Common myeloid progenitor, CD34-positive (primary cell): Measurements from ENCODE around the gene MYO1D.
"Not testable (repeated sequence)": the region's sequence is repeated elsewhere in the genome, so short reads cannot be mapped to it uniquely, and the experiment has no call there.

Source experiments
- CTCF ChIA-PET: fragments of 350-600 bp; sonication (Branson Sonifier 250); formaldehyde crosslinking; loops from one replicate; lab custom pipeline; 2021; ENCODE audit warnings: antibody characterized with exemption; lab: Charles Lee
- POLR2A ChIA-PET: fragments of 350-600 bp; sonication (Branson Sonifier 250); formaldehyde crosslinking; loops from one replicate; lab custom pipeline; 2021; ENCODE audit warnings: antibody characterized with exemption; lab: Charles Lee
- DNase-seq, 3 donors: peaks; one replicate each; pipeline versions ENCODE4 v3.0.0 to v3.0.0-alpha.2; 2013
- H3K27ac ChIP-seq, 2 experiments: 1 replicate in 1 of 2; 2 replicates in 1 of 2; pipeline ENCODE4 v1.7.0; 2013; ENCODE audit warnings: inconsistent platforms in 2 of 2, low read length in 2 of 2, mild to moderate bottlenecking in 2 of 2, low read depth in 1 of 2, moderate library complexity in 1 of 2; ENCODE audit not compliant: severe bottlenecking in 2 of 2, insufficient read depth in 1 of 2, poor library complexity in 1 of 2
- H3K27me3 ChIP-seq, 5 experiments: replicated peaks in 2 of 5; 1 replicate in 3 of 5; 2 replicates in 2 of 5; pipeline versions ENCODE4 v1.6.1 to v1.7.0; 2013; ENCODE audit warnings: low read length in 4 of 5, mild to moderate bottlenecking in 2 of 5, moderate library complexity in 2 of 5, inconsistent platforms in 1 of 5; ENCODE audit not compliant: insufficient read depth in 5 of 5, control insufficient read depth in 4 of 5
- H3K36me3 ChIP-seq, 4 experiments: 1 replicate in 2 of 4; 2 replicates in 2 of 4; pipeline versions ENCODE4 v1.6.1 to v1.7.0; 2013; ENCODE audit warnings: low read length in 3 of 4, control low read depth in 1 of 4, mild to moderate bottlenecking in 1 of 4; ENCODE audit not compliant: control insufficient read depth in 4 of 4, insufficient read depth in 4 of 4
- H3K4me1 ChIP-seq, 4 experiments: 1 replicate in 3 of 4; 2 replicates in 1 of 4; pipeline versions ENCODE4 v1.6.1 to v1.7.1; 2013; ENCODE audit warnings: low read length in 3 of 4, mild to moderate bottlenecking in 3 of 4, control low read depth in 1 of 4, inconsistent platforms in 1 of 4, moderate library complexity in 1 of 4; ENCODE audit not compliant: control insufficient read depth in 4 of 4, insufficient read depth in 4 of 4; ENCODE audit errors: control extremely low read depth in 1 of 4
- H3K4me3 ChIP-seq, 7 experiments: 1 replicate in 4 of 7; 2 replicates in 3 of 7; pipeline versions ENCODE4 v1.5.1 to v1.7.0; 2013; ENCODE audit warnings: mild to moderate bottlenecking in 7 of 7, low read length in 6 of 7, moderate library complexity in 6 of 7, inconsistent platforms in 2 of 7, low read depth in 2 of 7, control low read depth in 1 of 7; ENCODE audit not compliant: insufficient read depth in 4 of 7, control insufficient read depth in 1 of 7; ENCODE audit errors: extremely low read depth in 1 of 7
- H3K9me3 ChIP-seq, 5 experiments: 1 replicate in 4 of 5; 2 replicates in 1 of 5; pipeline versions ENCODE4 v1.6.1 to v1.7.1; 2013; ENCODE audit warnings: low read length in 4 of 5, mild to moderate bottlenecking in 2 of 5, inconsistent platforms in 1 of 5, low read depth in 1 of 5, moderate library complexity in 1 of 5; ENCODE audit not compliant: control insufficient read depth in 4 of 5, insufficient read depth in 2 of 5; ENCODE audit errors: control extremely low read depth in 1 of 5
- WGBS: methylation state at CpG from one replicate; pipeline ENCODE4 v1.1.5; 2013; ENCODE audit not compliant: insufficient coverage; 5-methylcytosine and 5-hydroxymethylcytosine counted together

The MYO1D gene

DNA sequence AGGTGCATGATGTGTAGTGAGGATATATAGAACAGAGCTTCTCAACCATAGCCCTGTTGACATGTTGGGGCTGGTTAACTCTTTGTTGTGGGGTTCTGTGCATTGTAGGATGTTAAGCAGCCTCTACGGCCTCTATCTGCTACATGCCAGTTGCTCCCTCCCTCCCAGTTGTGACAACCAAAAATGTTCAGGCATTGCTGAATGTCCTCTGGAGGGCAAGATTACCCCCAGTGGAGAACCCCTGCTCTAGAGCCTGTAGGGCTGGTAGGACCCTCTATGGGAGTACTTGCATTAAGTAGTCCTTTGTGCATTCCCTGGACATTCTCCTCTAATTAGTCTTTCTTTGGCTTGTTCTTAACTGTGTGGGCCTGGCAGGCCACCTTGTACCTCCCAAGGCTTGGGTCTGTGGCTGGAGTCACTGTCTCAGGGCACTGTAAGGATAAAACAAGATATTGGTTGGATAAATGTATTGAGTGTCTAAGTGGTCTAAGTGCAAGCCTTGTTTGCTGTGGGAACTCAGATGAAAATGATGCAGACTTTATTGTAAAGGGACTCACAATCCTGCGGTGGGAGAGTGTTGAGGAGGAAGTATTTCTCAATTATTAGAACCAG, 19.8 kb upstream of the MYO1D start:
- DNase-seq: peak in 1 of 3 donors; percentile 10
- Histone ChIP-seq H3K36me3 (no peaks in the 10 kb centered on the region), H3K4me1 (peaks cover 0 to 16% (median 14%) of the 10 kb centered on the region in 4 experiments), H3K27ac (peak overlapping the region in 1 of 2 experiments; percentile 46), H3K27me3 (no peaks in the 10 kb centered on the region), H3K4me3 (no peak overlapping the region), H3K9me3 (no peaks in the 10 kb centered on the region)
- no CpG with 5 or more reads among the region's 2 CpGs for WGBS
- POLR2A ChIA-PET: interaction anchor here (0.6 kb wide), 1 partner anchor 11 kb away, joined by 3 read pairs; no protein-coding TSS in a partner anchor
- CTCF ChIA-PET: interaction anchor here (1.0 to 1.9 kb wide), 6 partner anchors 12 to 32 kb away, joined by 3 to 6 read pairs (median 6); partner anchors contain the start of gene MYO1D

DNA sequence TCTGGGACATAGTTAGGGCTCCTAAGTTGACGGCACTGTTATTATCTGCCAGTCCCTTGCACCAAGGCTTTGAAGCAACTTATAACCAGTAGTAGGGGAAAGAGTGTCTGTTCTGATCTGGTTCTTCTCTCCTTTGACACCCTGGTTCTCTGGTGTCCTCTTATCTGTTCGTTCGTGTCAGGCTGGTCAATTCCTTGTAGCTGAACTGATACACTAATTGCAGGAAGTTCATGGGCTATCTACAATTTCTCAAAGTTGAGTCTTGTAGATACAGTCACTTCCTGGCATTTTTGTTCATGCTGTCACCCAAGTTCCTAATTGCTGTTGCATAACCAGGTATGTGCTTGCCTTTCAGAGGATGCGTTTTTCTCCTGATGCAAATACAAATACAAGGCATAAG, 17.3 kb upstream of the MYO1D start:
- Histone ChIP-seq H3K4me3 (no peak overlapping the region), H3K36me3 (no peaks in the 10 kb centered on the region), H3K27me3 (no peaks in the 10 kb centered on the region), H3K9me3 (no peaks in the 10 kb centered on the region), H3K27ac (no peak overlapping the region), H3K4me1 (peaks cover 0 to 16% (median 14%) of the 10 kb centered on the region in 4 experiments)
- POLR2A ChIA-PET: no interaction called here
- DNase-seq: peak in 1 of 3 donors; percentile 10
- 72% methylated on average over 4 of the region's 4 CpGs for WGBS
- CTCF ChIA-PET: no interaction called here

DNA sequence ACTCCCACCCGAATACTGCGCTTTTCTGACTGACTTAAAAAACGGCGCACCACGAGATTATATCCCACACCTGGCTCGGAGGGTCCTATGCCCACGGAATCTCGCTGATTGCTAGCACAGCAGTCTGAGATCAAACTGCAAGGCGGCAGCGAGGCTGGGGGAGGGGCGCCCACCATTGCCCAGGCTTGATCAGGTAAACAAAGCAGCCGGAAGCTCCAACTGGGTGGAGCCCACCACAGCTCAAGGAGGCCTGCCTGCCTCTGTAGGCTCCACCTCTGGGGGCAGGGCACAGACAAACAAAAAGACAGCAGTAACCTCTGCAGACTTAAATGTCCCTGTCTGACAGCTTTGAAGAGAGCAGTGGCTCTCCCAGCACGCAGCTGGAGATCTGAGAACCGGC, 10.5 kb upstream of the MYO1D start:
- H3K27ac ChIP-seq, POLR2A ChIA-PET, H3K27me3 ChIP-seq, H3K4me3 ChIP-seq, H3K4me1 ChIP-seq, H3K36me3 ChIP-seq, DNase-seq, CTCF ChIA-PET, H3K9me3 ChIP-seq: not testable (repeated sequence)
- WGBS: no CpG with 5 or more reads among the region's 14 CpGs

DNA sequence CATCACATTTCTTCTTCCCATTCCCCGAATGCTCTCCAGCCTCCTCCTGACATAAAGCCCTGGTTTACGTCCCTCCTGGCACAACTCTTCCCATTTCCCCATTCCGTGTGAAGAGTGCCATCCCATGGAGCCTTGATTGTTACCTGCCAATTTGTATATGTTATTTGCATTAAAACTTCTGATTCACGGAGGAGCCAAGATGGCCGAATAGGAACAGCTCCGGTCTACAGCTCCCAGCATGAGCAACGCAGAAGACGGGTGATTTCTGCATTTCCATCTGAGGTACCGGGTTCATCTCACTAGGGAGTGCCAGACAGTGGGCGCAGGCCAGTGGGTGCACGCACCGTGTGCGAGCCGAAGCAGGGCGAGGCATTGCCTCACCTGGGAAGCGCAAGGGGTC, 10.0 kb upstream of the MYO1D start:
- DNase-seq, POLR2A ChIA-PET, H3K27ac ChIP-seq, H3K9me3 ChIP-seq, H3K36me3 ChIP-seq, CTCF ChIA-PET, H3K27me3 ChIP-seq, H3K4me1 ChIP-seq, H3K4me3 ChIP-seq: not testable (repeated sequence)
- 97% methylated on average over 3 of the region's 16 CpGs for WGBS

DNA sequence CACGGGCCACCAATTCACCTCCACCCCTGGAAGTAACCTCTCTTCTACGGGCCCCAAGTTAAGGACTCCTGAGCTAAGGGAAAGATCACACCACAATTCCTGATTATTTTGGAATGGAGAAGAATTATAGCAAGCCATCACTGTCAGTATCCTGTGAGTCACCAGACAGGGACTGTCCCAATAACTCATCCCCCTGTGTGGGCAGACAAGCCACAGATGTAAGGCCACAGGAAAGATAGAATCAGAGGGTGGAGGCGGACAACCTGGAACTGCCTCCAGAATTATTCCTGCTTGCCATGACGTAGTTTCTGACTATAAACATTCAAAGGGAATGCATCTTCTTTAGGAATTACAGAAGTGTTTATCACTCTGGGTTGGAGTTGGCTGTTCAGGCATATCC, 5.8 kb upstream of the MYO1D start:
- no peaks in the 10 kb centered on the region for H3K36me3 ChIP-seq
- H3K27ac ChIP-seq: no peak overlapping the region
- no peaks in the 10 kb centered on the region for H3K9me3 ChIP-seq
- ChIA-PET CTCF (interaction anchor here (1.4 kb wide), 1 partner anchor 100 kb away, joined by 3 read pairs; no protein-coding TSS in a partner anchor), POLR2A (no interaction called here)
- DNase-seq: no peak
- 96% methylated on average over 4 of the region's 4 CpGs for WGBS
- H3K27me3 ChIP-seq: no peaks in the 10 kb centered on the region
- peaks cover 4 to 8% (median 6%) of the 10 kb centered on the region in 4 experiments for H3K4me1 ChIP-seq
- H3K4me3 ChIP-seq: no peak overlapping the region

DNA sequence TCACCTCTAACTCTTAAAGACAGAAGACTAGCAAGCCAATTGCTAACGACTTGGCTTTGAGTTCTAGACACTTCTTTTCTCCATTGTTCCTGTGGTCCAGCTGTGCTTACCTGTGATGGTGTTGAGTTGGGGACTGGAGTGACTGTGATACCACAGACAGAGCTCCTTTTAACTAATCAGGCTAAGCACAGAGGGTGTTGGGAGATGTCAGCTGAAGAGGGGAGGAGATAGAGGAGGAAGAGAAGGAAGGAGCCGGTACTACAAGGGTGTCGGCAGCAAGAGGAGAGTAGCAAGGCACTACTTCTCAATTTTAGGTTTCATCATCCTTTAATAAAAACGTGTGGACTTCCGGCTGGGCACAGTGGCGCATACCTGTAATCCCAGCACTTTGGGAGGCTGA, 5.1 kb upstream of the MYO1D start:
- no peak for DNase-seq
- Histone ChIP-seq H3K27me3 (no peaks in the 10 kb centered on the region), H3K27ac (no peak overlapping the region), H3K4me1 (peaks cover 4 to 12% (median 8%) of the 10 kb centered on the region in 4 experiments), H3K4me3 (no peak overlapping the region), H3K36me3 (no peaks in the 10 kb centered on the region), H3K9me3 (no peaks in the 10 kb centered on the region)
- ChIA-PET CTCF (no interaction called here), POLR2A (no interaction called here)
- 89% methylated on average over 3 of the region's 6 CpGs for WGBS

DNA sequence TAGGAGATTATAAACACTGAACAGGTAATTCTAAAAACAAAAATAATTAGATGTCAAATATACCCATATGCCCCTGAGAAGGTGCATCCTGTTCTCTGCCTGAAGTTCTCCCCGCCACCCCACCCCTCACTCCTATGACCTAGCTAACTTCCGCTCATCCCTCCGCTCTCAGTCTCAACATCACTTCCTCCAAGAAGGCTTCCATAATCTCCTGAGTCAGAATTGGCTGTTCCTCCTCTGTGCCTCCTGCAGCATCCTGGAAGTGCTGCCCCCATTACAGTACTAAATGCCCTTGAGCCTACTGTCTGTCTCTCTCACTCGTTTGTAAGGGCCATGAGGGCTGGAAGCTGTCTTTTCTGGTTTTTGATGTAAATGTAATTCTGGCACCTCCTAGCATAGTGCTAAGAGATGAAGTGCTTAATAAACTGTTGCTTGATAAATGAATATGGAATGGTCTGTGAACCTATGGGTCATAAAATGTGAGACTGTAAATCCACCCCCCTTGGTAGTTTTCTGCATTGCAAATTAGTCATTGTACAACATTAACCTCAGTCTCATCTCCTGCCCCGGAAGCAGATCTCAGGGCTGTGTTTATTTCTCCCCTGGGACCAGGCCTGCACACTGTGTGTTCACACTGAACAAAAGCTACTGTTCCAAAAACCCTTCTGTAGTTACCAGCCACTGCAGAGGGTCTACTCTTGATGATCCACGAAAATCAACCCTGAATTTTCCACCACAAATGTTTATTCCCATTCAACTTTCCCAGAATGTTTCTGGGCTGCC, 3.9 kb upstream of the MYO1D start:
- POLR2A ChIA-PET: no interaction called here
- Histone ChIP-seq H3K36me3 (no peaks in the 10 kb centered on the region), H3K27ac (no peak overlapping the region), H3K27me3 (no peaks in the 10 kb centered on the region), H3K9me3 (no peaks in the 10 kb centered on the region), H3K4me3 (no peak overlapping the region), H3K4me1 (peaks cover 4 to 20% (median 12%) of the 10 kb centered on the region in 4 experiments)
- CTCF ChIA-PET: interaction anchor here (1.2 kb wide), 1 partner anchor 29 kb away, joined by 3 read pairs; no protein-coding TSS in a partner anchor
- DNase-seq: no peak
- WGBS: 98% methylated on average over 4 of the region's 6 CpGs
